GM19324 (cell line): ENCODE measurements around the gene KANK3.
"Not testable (repeated sequence)": the region's sequence is repeated elsewhere in the genome, so short reads cannot be mapped to it uniquely, and the experiment has no call there.

Source experiments
- ATAC-seq: cut with Tn5 transposase; IDR thresholded peaks from one replicate; pipeline ENCODE4 v1.9.1; 2021; ENCODE audit warnings: mild to moderate bottlenecking, moderate library complexity; ENCODE audit not compliant: unreplicated experiment, low FRiP score

KANK3 gene

GRCh38 chr19:8342684-8343482, at the start of gene KANK3:
Gene KANK3 (minus strand): TSS chr19:8343262. CDS start chr19:8337828, 5,434 bp downstream.
- peak; percentile 62 for ATAC-seq

GRCh38 chr19:8392017-8392591, 49.0 kb upstream of the KANK3 start:
- no peak for ATAC-seq

GRCh38 chr19:8391198-8392016, 48.3 kb upstream of the KANK3 start:
- ATAC-seq = no peak

- ATAC-seq = peak; percentile 35
Measured at GRCh38 chr19:8390617-8390981, 47.5 kb upstream of the KANK3 start.

GRCh38 chr19:8389891-8390616, 47.0 kb upstream of the KANK3 start, which contains the start of gene RAB11B:
Gene RAB11B (plus strand): TSS chr19:8390360. CDS start chr19:8390417, 57 bp downstream.
- peak; percentile 92 for ATAC-seq

GRCh38 chr19:8388612-8388958, 45.5 kb upstream of the KANK3 start:
- ATAC-seq = no peak

GRCh38 chr19:8387688-8388611, 44.9 kb upstream of the KANK3 start:
- ATAC-seq = no peak

- no peak for ATAC-seq
Measured at GRCh38 chr19:8386990-8387389, 43.9 kb upstream of the KANK3 start.

- ATAC-seq = not testable (repeated sequence)
Measured at GRCh38 chr19:8386419-8386818, 43.4 kb upstream of the KANK3 start.

- not testable (repeated sequence) for ATAC-seq
Measured at GRCh38 chr19:8385566-8385965, 42.5 kb upstream of the KANK3 start.

- ATAC-seq = not testable (repeated sequence)
Measured at GRCh38 chr19:8385103-8385502, 42.0 kb upstream of the KANK3 start.

GRCh38 chr19:8384569-8384968, 41.5 kb upstream of the KANK3 start:
- not testable (repeated sequence) for ATAC-seq

- ATAC-seq = not testable (repeated sequence)
Measured at GRCh38 chr19:8379156-8379891, 36.3 kb upstream of the KANK3 start.

- ATAC-seq = no peak
Measured at GRCh38 chr19:8377598-8377997, 34.5 kb upstream of the KANK3 start.

- not testable (repeated sequence) for ATAC-seq
Measured at GRCh38 chr19:8376373-8376974, 33.4 kb upstream of the KANK3 start.

- not testable (repeated sequence) for ATAC-seq
Measured at GRCh38 chr19:8375766-8376165, 32.7 kb upstream of the KANK3 start.

- ATAC-seq = no peak
Measured at GRCh38 chr19:8373867-8374813, 31.1 kb upstream of the KANK3 start.
